HG03571 (cell line): ENCODE results near the gene PCDHB5.
"Not testable (repeated sequence)": the region's sequence is repeated elsewhere in the genome, so short reads cannot be mapped to it uniquely, and the experiment has no call there.

Source experiments
- ATAC-seq: cut with Tn5 transposase; IDR thresholded peaks from one replicate; pipeline ENCODE4 v1.9.1; 2021; ENCODE audit not compliant: unreplicated experiment

PCDHB5 gene

DNA sequence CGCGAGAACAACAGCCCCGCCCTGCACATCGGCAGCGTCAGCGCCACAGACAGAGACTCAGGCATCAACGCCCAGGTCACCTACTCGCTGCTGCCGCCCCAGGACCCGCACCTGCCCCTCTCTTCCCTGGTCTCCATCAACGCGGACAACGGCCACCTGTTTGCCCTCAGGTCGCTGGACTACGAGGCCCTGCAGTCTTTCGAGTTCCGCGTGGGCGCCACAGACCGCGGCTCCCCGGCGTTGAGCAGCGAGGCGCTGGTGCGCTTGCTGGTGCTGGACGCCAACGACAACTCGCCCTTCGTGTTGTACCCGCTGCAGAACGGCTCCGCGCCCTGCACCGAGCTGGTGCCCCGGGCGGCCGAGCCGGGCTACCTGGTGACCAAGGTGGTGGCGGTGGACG lies 16.6 kb downstream of the PCDHB5 start:
- ATAC-seq = not testable (repeated sequence)

DNA sequence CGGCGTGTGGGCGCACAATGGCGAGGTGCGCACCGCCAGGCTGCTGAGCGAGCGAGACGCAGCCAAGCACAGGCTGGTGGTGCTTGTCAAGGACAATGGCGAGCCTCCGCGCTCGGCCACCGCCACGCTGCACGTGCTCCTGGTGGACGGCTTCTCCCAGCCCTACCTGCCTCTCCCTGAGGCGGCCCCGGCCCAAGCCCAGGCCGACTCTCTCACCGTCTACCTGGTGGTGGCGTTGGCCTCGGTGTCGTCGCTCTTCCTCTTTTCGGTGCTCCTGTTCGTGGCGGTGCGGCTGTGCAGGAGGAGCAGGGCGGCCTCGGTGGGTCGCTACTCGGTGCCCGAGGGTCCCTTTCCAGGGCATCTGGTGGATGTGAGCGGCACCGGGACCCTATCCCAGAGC lies 17.1 kb downstream of the PCDHB5 start:
- not testable (repeated sequence) for ATAC-seq

DNA sequence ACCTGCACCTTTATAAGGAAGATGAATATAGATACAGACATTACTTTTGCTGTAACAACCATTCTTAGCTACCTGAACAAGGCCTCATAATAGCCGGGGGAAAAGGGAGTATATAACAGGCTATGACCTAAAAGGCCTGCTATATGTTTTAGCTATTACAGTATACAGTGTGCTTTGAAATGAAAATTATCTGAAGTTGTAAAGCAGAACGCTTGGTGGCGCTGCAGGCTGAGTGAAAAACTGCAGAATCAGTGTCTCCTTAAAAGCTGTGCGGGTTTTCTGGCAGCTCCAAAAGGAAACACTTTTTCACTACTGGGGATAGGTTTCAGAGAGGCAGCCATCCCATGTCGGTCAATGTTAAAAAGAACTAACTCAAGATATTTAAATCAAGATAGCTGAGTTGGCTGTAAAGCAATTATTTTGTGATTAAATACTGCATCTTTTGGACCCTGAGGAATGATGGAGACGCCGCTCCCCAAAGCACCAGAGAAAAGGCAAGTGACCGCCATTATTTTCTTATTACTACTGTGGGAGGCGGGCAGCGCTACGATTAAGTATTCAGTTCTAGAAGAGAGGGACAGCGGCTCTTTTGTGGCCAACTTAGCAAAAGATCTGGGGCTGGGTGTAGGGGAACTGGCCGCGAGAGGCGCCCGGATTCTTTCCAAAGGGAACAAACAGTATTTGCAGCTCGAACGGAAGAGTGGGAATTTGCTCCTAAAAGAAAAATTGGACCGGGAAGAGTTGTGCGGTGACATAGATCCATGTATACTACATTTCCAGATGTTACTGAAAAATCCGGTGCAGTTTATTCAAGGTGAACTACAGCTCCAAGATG lies 20.8 kb downstream of the PCDHB5 start:
- no peak for ATAC-seq

DNA sequence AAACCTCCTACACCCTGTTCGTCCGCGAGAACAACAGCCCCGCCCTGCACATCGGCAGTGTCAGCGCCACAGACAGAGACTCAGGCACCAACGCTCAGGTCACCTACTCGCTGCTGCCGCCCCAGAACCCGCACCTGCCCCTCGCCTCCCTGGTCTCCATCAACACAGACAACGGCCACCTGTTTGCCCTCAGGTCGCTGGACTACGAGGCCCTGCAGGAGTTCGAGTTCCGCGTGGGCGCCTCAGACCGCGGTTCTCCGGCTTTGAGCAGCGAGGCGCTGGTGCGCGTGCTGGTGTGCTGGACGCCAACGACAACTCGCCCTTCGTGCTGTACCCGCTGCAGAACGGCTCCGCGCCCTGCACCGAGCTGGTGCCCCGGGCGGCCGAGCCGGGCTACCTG lies 22.4 kb downstream of the PCDHB5 start:
- not testable (repeated sequence) for ATAC-seq

DNA sequence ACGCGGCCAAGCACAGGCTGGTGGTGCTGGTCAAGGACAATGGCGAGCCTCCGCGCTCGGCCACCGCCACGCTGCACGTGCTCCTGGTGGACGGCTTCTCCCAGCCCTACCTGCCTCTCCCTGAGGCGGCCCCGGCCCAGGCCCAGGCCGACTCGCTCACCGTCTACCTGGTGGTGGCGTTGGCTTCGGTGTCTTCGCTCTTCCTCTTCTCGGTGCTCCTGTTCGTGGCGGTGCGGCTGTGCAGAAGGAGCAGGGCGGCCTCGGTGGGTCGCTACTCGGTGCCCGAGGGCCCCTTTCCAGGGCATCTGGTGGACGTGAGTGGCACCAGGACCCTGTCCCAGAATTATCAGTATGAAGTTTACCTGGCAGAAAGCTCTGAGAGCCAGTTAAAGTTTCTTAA lies 22.9 kb downstream of the PCDHB5 start:
- not testable (repeated sequence) for ATAC-seq

DNA sequence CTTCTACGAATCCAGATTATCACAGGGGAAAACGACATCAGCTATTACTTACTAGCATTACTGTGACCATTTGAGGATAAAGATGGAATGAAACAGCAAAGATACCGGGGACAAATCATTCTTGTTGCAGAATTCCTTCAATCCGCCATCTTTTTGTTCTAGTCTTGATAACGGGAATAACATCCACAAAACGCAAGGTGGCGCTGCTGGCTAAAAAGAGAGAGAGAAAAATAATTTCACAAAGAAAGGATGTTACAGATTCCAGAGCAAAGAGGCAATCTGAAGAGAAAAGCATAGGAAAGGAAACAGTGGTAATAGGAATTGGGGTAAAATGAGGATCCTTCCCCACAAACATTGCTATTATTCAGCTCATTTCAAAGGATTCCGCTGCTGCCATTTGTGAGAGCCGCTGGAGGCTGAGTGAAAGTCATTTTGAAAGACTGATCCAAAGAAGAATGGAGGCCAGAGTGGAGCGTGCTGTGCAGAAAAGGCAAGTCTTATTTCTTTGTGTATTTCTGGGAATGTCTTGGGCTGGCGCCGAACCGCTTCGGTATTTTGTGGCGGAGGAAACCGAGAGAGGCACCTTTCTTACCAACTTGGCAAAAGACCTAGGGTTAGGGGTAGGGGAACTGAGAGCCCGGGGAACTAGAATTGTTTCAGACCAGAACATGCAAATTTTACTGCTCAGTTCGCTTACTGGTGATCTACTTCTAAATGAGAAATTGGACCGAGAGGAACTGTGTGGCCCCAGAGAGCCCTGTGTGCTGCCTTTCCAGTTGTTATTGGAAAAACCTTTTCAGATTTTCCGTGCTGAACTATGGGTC lies 37.6 kb downstream of the PCDHB5 start, which contains the start of gene PCDHB7:
PCDHB7 (plus strand) TSS at position 264 of the 824 bp plus-strand sequence; CDS start at position 456, 192 bp downstream.
- ATAC-seq = no peak

DNA sequence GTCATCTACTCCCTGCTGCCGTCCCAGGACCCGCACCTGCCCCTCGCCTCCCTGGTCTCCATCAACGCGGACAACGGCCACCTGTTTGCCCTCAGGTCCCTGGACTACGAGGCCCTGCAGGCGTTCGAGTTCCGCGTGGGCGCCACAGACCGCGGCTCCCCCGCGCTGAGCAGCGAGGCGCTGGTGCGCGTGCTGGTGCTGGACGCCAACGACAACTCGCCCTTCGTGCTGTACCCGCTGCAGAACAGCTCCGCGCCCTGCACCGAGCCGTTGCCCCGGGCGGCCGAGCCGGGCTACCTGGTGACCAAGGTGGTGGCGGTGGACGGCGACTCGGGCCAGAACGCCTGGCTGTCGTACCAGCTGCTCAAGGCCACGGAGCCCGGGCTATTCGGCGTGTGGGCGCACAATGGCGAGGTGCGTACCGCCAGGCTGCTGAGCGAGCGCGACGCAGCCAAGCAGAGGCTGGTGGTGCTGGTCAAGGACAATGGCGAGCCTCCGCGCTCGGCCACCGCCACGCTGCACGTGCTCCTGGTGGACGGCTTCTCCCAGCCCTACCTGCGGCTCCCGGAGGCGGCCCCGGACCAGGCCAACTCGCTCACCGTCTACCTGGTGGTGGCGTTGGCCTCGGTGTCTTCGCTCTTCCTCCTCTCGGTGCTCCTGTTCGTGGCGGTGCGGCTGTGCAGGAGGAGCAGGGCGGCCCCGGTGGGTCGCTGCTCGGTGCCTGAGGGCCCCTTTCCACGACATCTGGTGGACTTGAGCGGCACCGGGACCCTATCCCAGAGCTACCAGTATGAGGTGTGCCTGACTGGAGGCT lies 39.5 kb downstream of the PCDHB5 start:
- ATAC-seq = not testable (repeated sequence)

DNA sequence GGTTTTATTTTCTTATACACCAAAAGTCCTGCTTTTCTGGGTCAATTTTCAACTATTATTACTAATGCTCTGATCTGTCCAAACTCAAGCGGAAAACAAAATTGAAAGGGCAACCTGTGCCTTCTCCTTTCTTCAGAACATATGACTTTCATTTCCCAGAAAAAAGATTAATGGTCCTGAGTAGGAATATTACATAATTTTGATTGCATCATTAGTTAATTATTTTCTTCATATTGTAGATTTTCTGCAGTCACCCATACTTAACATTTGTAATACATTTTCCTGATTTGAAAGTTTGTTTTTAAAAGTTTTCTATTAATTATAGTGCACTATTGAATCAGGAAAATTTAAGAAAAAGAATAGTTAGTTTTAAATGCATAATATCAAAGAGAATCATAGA lies 40.9 kb downstream of the PCDHB5 start:
- no peak for ATAC-seq

DNA sequence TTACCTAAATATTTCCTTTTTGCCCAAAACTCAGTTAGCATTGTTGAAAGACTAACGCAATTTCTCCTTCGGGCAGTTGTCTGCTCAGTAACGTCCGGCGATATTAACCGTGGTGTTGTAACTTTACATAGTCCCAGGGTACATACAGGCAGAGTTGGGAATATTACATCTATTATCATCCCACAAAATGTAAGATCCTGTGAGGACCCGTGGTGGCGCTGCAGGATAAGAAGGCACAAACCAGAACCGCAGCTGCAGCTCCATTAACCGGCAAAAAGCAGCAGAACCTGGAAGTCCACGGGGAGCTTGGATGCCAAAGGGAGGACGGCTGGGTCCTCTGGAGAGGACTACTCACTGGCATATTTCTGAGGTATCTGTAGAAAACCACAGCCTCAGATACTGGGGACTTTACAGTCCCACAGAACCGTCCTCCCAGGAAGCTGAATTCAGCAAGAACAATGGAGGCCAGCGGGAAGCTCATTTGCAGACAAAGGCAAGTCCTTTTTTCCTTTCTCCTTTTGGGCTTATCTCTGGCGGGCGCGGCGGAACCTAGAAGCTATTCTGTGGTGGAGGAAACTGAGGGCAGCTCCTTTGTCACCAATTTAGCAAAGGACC lies 42.7 kb downstream of the PCDHB5 start, which contains the start of gene PCDHB8:
PCDHB8 (plus strand) TSS at position 214 of the 615 bp plus-strand sequence; CDS start at position 459, 245 bp downstream.
- ATAC-seq = not testable (repeated sequence)

DNA sequence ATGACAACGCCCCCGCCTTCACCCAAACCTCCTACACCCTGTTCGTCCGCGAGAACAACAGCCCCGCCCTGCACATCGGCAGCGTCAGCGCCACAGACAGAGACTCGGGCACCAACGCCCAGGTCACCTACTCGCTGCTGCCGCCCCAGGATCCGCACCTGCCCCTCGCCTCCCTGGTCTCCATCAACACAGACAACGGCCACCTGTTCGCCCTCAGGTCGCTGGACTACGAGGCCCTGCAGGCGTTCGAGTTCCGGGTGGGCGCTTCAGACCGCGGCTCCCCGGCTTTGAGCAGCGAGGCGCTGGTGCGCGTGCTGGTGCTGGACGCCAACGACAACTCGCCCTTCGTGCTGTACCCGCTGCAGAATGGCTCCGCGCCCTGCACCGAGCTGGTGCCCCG lies 44.4 kb downstream of the PCDHB5 start:
- ATAC-seq = not testable (repeated sequence)

DNA sequence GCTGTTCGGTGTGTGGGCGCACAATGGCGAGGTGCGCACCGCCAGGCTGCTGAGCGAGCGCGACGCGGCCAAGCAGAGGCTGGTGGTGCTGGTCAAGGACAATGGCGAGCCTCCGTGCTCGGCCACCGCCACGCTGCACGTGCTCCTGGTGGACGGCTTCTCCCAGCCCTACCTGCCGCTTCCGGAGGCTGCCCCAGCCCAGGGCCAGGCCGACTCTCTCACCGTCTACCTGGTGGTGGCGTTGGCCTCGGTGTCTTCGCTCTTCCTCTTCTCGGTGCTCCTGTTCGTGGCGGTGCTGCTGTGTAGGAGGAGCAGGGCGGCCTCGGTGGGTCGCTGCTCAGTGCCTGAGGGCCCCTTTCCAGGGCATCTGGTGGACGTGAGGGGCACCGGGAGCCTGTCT lies 44.9 kb downstream of the PCDHB5 start:
- ATAC-seq = not testable (repeated sequence)

DNA sequence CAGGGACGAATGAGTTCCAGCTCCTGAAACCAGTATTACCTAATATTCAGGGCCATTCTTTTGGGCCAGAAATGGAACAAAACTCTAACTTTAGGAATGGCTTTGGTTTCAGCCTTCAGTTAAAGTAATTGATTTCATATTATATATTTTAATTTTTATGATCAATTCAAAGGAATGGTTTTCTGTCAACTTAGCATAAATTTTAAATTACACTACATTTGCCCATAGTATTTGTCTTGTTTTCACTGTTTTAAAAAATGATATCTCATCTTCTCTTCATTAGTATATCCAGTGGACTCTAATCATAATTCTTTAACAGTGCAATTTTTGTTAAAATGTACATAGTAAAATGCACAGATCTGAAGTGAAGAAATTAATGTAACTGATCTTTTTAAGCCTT lies 45.3 kb downstream of the PCDHB5 start:
- no peak for ATAC-seq

DNA sequence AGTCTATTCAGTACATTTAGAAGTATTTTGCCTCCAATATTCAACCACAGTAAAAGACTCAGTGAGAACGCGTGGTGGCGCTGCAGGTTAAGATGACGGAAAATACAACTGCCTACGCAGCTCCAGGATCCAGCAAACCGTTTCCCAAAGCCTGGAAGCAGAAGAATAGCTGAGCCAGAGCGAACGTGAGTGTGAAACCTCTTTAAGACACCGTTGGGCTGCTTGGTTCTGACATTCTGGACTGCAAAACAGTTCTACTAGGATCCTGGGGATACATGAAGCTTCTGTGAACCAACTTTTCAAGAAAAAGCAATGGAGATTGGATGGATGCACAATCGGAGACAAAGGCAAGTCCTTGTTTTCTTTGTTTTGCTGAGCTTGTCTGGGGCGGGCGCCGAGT lies 47.2 kb downstream of the PCDHB5 start, which contains the start of gene PCDHB16:
PCDHB16 (plus strand) TSS at position 140 of the 400 bp plus-strand sequence; CDS start at position 313, 173 bp downstream.
- no peak for ATAC-seq

DNA sequence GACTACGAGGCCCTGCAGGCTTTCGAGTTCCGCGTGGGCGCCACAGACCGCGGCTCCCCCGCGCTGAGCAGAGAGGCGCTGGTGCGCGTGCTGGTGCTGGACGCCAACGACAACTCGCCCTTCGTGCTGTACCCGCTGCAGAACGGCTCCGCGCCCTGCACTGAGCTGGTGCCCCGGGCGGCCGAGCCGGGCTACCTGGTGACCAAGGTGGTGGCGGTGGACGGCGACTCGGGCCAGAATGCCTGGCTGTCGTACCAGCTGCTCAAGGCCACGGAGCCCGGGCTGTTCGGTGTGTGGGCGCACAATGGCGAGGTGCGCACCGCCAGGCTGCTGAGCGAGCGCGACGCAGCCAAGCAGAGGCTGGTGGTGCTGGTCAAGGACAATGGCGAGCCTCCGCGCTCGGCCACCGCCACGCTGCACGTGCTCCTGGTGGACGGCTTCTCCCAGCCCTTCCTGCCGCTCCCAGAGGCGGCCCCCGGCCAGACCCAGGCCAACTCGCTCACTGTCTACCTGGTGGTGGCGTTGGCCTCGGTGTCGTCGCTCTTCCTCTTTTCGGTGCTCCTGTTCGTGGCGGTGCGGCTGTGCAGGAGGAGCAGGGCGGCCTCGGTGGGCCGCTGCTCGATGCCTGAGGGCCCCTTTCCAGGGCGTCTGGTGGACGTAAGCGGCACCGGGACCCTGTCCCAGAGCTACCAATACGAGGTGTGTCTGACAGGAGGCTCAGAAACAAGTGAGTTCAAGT lies 49.3 kb downstream of the PCDHB5 start:
- ATAC-seq = not testable (repeated sequence)

DNA sequence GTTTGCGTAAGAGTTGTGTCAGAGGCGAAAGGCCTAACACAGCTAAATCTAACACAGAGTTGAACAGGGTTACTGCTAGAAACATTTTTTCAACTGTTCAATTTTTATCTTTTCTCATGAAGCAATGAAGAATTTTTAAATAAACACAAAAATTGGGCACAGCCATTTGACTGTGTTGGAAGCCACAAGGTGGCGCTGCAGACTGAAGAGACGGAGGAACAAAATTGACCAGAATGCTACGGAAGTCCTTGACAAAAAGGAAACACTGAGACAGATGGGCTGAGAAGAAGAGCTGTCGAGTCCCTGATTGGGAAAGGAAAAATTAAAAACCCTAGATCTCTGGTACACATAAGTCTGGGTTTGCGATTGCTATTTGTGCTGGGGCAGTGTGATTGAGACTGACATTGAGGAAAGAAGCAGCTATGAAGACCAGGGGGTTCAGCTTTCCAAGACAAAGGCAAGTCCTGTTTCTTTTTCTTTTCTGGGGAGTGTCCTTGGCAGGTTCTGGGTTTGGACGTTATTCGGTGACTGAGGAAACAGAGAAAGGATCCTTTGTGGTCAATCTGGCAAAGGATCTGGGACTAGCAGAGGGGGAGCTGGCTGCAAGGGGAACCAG lies 52.0 kb downstream of the PCDHB5 start, which contains the start of gene PCDHB9:
PCDHB9 (plus strand) TSS at position 265 of the 616 bp plus-strand sequence; CDS start at position 423, 158 bp downstream.
- ATAC-seq = no peak
